Measurements from ENCODE around the gene OR10J5. TPM values are rescaled to one million over a fixed set of nuclear protein-coding genes. Genes with fewer than 3 reads are reported as not detected.

Gene OR10J5, protein sequence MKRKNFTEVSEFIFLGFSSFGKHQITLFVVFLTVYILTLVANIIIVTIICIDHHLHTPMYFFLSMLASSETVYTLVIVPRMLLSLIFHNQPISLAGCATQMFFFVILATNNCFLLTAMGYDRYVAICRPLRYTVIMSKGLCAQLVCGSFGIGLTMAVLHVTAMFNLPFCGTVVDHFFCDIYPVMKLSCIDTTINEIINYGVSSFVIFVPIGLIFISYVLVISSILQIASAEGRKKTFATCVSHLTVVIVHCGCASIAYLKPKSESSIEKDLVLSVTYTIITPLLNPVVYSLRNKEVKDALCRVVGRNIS
- not detected for polyA plus RNA-seq (2013, experiment 1 of 2)
- polyA plus RNA-seq (2013, experiment 2 of 2): not detected

DNA sequence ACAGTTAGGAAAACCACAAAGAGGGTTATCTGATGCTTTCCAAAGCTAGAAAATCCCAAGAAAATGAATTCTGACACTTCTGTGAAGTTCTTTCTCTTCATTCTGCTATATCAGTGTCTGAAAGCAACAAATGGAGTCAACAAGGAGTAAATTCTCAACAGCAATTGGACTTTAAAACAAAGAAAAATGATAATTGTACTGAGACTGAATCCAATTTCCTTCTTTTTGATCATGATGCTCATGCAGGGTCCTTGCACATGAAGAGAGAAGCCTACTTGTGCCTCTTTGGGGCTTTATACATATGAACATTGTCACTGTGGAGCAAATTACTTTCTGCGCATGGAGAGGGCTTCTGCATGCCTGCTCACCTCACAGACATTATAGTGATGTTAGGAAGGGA, at the start of gene OR10J5:
OR10J5 (minus strand) TSS at position 101 of the 400 bp plus-strand sequence; CDS start at position 101, 0 bp downstream.
- Histone ChIP-seq H3K27me3 (ENCODE audit: insufficient read depth, low read length) (no peaks in the 10 kb centered on the region), H3K4me3 (ENCODE audit: low read length) (no peak within 1 kb of the TSS), H3K4me1 (ENCODE audit: insufficient read depth, low read length) (no peaks in the 10 kb centered on the region), H3K9ac (ENCODE audit: low read depth, low read length) (no peak within 1 kb of the TSS), H3K27ac (ENCODE audit: low read depth, low read length) (no peak within 1 kb of the TSS), H3K9me3 (ENCODE audit: insufficient read depth, low read depth, low read length) (peaks cover 19% of the 10 kb centered on the region), H3K36me3 (ENCODE audit: insufficient read depth, low read length) (no peaks in the 10 kb centered on the region)
- 80% methylated on average over 1 of the region's 1 CpG for WGBS

DNA sequence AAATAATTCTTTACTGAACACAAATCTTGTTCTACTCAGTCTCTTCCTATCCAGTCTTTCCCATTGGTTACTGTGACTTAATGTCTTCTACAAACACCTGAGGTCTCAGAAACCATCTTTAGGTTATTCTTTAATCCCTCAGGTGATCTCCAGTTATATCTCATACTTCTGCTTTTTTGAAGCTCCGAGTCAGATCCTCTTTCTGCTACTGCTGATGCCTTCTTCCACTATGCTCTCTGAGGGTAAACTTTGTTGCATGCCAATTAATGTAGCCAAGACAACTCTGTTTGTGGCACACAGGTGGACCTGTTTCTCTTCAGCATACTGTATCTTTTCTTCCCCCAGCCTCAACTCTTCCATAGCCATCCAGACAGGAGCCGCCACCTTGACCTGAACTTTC, 48.7 kb upstream of the OR10J5 start:
- WGBS: 86% methylated on average over 2 of the region's 2 CpGs
- no peaks in the 10 kb centered on the region for H3K9me3 ChIP-seq (ENCODE audit: insufficient read depth, low read depth, low read length)

DNA sequence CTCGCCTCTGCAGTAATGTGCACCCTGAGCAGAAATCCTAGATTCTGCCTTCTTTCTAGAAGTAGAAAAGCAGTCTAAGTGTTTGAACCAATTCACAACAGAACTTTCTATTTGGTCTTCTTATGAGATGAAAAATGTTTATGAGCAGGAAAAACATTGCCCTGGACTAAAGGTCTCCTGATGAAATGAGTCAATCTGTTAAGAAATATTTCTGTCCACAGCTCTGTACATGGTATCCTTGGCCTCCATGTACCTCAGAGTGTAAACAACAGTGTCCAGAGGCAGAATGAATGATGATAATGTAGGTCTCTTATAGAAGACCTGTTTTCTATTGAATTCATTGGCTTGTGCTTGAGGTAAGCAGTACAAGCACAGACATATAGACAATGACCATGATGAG, 45.6 kb upstream of the OR10J5 start:
- 100% methylated on average over 1 of the region's 1 CpG for WGBS
- no peaks in the 10 kb centered on the region for H3K36me3 ChIP-seq (ENCODE audit: insufficient read depth, low read length)
- no peak overlapping the region for H3K27ac ChIP-seq (ENCODE audit: low read depth, low read length)
- H3K9ac ChIP-seq (ENCODE audit: low read depth, low read length): no peak overlapping the region
- H3K27me3 ChIP-seq (ENCODE audit: insufficient read depth, low read length): no peaks in the 10 kb centered on the region
- no peak overlapping the region for H3K4me3 ChIP-seq (ENCODE audit: low read length)
- no peaks in the 10 kb centered on the region for H3K4me1 ChIP-seq (ENCODE audit: insufficient read depth, low read length)
- H3K9me3 ChIP-seq (ENCODE audit: insufficient read depth, low read depth, low read length): peaks cover 3% of the 10 kb centered on the region

More for the DNA sequence above, 48.7 kb upstream of the OR10J5 start:
- H3K4me1 ChIP-seq (ENCODE audit: insufficient read depth, low read length): no peaks in the 10 kb centered on the region
- H3K36me3 ChIP-seq (ENCODE audit: insufficient read depth, low read length): no peaks in the 10 kb centered on the region
- H3K27me3 ChIP-seq (ENCODE audit: insufficient read depth, low read length): no peaks in the 10 kb centered on the region
- no peak overlapping the region for H3K9ac ChIP-seq (ENCODE audit: low read depth, low read length)
- no peak overlapping the region for H3K4me3 ChIP-seq (ENCODE audit: low read length)
- H3K27ac ChIP-seq (ENCODE audit: low read depth, low read length): no peak overlapping the region

DNA sequence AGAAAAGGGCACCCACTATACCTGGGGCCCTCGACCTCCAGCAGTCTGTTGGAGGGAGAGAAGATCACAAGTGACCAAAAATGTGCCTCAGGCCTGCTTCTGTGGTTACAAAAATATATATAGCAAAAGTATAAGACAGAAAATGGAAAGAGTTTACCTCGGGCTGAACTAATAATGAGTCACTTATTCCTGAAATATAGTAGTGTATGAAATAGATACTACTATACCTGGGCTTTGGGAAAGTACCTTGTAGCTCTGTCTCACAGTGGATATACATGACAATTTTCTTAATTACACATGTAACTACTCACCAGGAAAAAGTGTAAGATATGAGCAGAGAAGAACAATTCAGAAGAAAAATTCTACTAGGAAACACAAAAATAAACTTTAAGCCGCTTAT, 44.5 kb upstream of the OR10J5 start:
- Histone ChIP-seq H3K27me3 (ENCODE audit: insufficient read depth, low read length) (no peaks in the 10 kb centered on the region), H3K36me3 (ENCODE audit: insufficient read depth, low read length) (no peaks in the 10 kb centered on the region), H3K9me3 (ENCODE audit: insufficient read depth, low read depth, low read length) (peaks cover 4% of the 10 kb centered on the region), H3K27ac (ENCODE audit: low read depth, low read length) (no peak overlapping the region), H3K9ac (ENCODE audit: low read depth, low read length) (no peak overlapping the region), H3K4me3 (ENCODE audit: low read length) (no peak overlapping the region), H3K4me1 (ENCODE audit: insufficient read depth, low read length) (no peaks in the 10 kb centered on the region)
- 100% methylated on average over 1 of the region's 3 CpGs for WGBS

DNA sequence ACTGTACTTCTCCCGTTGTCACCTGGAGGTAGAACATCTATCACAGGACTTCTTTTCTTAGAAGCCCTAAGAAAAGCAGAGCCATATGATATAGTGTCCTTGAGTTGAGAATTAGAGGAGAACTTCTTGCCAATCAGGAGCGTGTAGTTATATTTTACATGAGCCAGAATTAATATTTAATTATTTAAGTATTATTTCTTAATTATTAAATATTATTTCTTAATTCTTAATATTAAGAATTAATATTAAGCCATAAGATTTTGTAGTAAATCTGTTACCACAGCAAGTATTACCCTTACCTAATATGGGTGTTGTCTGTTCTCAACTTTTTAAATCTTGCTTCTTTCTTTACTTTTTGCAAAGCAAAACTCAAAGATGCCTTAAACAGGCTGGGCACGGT, 41.6 kb upstream of the OR10J5 start:
- Histone ChIP-seq H3K36me3 (ENCODE audit: insufficient read depth, low read length) (no peaks in the 10 kb centered on the region), H3K9ac (ENCODE audit: low read depth, low read length) (no peak overlapping the region), H3K9me3 (ENCODE audit: insufficient read depth, low read depth, low read length) (peaks cover 10% of the 10 kb centered on the region), H3K4me3 (ENCODE audit: low read length) (no peak overlapping the region), H3K27ac (ENCODE audit: low read depth, low read length) (no peak overlapping the region), H3K4me1 (ENCODE audit: insufficient read depth, low read length) (no peaks in the 10 kb centered on the region), H3K27me3 (ENCODE audit: insufficient read depth, low read length) (no peaks in the 10 kb centered on the region)
- WGBS: 91% methylated on average over 2 of the region's 3 CpGs

DNA sequence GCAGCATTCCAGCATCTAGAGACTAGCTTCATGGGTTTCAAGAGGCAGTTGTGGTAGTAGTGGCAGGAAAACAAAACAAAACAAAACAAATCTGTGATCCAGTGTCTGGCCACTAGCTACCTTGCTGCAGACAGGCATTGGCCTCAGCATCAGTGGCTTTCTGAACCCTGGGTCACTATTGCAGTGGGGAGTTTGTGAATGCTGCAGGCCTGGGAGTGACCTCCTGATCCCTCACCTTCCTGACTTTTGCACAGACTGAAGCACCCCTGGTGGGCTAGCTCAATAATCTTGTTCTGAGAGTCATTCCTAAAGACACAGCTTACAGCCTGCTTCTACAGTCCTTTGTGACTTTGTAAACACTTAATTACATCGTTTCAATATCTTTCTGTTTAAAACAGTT, 26.9 kb upstream of the OR10J5 start:
- H3K9ac ChIP-seq (ENCODE audit: low read depth, low read length): no peak overlapping the region
- H3K27ac ChIP-seq (ENCODE audit: low read depth, low read length): no peak overlapping the region
- H3K9me3 ChIP-seq (ENCODE audit: insufficient read depth, low read depth, low read length): peaks cover 4% of the 10 kb centered on the region; the same call in 1 of the 2 replicates
- H3K4me1 ChIP-seq (ENCODE audit: insufficient read depth, low read length): no peaks in the 10 kb centered on the region
- H3K4me3 ChIP-seq (ENCODE audit: low read length): no peak overlapping the region
- 88% methylated on average over 1 of the region's 1 CpG for WGBS
- H3K36me3 ChIP-seq (ENCODE audit: insufficient read depth, low read length): no peaks in the 10 kb centered on the region
- H3K27me3 ChIP-seq (ENCODE audit: insufficient read depth, low read length): no peaks in the 10 kb centered on the region

DNA sequence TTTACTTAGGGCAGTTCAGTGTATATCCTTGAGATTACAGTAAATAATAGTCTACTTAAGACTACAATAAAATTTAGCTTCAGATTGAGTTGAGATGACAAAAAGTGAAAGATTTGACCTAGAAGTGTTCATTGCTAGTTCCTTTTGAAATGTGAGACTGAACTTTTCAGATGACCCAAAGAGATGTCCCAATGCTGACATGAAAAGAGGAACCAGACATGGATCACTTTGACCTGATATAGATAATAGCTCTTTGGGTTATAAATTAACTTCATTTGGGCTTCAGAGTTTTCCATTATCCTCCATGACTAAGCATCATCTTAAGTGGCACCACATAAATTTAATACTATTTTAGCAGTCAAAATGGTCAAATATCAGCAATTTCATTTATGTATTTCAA, 25.7 kb upstream of the OR10J5 start:
- H3K36me3 ChIP-seq (ENCODE audit: insufficient read depth, low read length): no peaks in the 10 kb centered on the region
- no peak overlapping the region for H3K9ac ChIP-seq (ENCODE audit: low read depth, low read length)
- peaks cover 4% of the 10 kb centered on the region; the same call in 1 of the 2 replicates for H3K9me3 ChIP-seq (ENCODE audit: insufficient read depth, low read depth, low read length)
- no peaks in the 10 kb centered on the region for H3K4me1 ChIP-seq (ENCODE audit: insufficient read depth, low read length)
- H3K27ac ChIP-seq (ENCODE audit: low read depth, low read length): no peak overlapping the region
- H3K4me3 ChIP-seq (ENCODE audit: low read length): no peak overlapping the region
- no peaks in the 10 kb centered on the region for H3K27me3 ChIP-seq (ENCODE audit: insufficient read depth, low read length)

DNA sequence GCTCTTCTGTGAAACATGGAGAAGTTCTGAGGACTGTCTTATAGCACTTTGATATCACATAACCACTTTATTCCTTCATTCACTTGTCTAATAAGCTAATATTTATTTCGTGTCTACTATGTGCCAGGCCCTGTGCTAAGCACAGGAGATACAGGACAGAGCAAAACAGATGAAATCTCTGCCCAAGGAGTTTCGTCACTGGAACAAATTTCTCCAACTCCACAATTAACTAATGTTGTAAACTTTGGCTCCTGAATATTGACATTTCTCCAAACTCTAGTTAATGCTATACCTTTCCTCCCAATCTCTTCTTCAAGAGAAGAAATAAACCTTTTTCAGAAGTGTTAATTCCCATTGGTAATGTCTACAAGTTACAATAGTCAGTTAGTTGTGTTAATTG, 24.8 kb upstream of the OR10J5 start:
- Histone ChIP-seq H3K4me3 (ENCODE audit: low read length) (no peak overlapping the region), H3K27me3 (ENCODE audit: insufficient read depth, low read length) (no peaks in the 10 kb centered on the region), H3K9ac (ENCODE audit: low read depth, low read length) (no peak overlapping the region), H3K27ac (ENCODE audit: low read depth, low read length) (no peak overlapping the region), H3K36me3 (ENCODE audit: insufficient read depth, low read length) (no peaks in the 10 kb centered on the region), H3K4me1 (ENCODE audit: insufficient read depth, low read length) (no peaks in the 10 kb centered on the region), H3K9me3 (ENCODE audit: insufficient read depth, low read depth, low read length) (peaks cover 4% of the 10 kb centered on the region; the same call in 1 of the 2 replicates)
- 93% methylated on average over 2 of the region's 2 CpGs for WGBS

DNA sequence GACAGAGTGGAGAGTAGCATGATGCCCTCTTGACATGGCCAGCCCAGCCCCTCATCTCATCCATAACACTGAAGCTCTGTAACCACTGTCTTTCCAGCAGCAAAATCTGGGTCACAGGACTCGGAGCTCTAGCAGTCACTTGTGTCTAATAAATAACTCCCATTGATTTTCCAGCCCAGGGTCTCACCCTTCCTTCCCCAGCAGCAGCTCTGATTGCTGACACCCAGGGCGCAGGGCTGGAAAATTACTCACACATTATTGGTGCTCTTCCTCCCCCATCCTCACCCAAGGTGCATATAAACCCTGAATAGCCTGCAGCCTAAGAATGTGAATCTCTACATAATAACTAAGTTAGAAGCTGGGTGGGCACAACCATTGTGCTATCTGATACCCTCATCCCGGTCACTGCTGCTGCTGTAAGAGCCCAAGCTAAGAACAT, 21.1 kb upstream of the OR10J5 start:
- no peaks in the 10 kb centered on the region for H3K9me3 ChIP-seq (ENCODE audit: insufficient read depth, low read depth, low read length)
- 58% methylated on average over 3 of the region's 3 CpGs for WGBS
- no peaks in the 10 kb centered on the region for H3K4me1 ChIP-seq (ENCODE audit: insufficient read depth, low read length)
- H3K27me3 ChIP-seq (ENCODE audit: insufficient read depth, low read length): no peaks in the 10 kb centered on the region
- no peak overlapping the region for H3K27ac ChIP-seq (ENCODE audit: low read depth, low read length)
- no peaks in the 10 kb centered on the region for H3K36me3 ChIP-seq (ENCODE audit: insufficient read depth, low read length)
- H3K9ac ChIP-seq (ENCODE audit: low read depth, low read length): no peak overlapping the region
- no peak overlapping the region for H3K4me3 ChIP-seq (ENCODE audit: low read length)

DNA sequence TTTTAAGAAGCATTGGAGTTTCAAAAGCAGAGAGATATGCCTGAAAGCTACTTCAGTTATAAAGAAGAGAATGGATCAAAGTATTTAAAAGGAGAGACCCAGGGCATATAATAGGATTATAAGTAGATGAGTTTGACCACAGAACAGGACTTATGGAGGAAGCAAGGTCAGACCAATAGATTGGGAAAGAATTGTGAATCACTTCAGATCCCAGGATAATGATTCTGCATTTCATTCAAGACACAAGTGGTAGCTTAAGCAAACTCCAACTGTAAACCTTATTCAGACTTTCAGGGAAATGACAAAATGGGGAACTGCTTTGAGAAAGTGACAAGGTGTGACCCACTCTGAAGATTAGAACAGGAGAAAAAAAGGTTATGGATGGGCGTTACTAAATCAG, 18.9 kb upstream of the OR10J5 start:
- H3K9me3 ChIP-seq (ENCODE audit: insufficient read depth, low read depth, low read length): no peaks in the 10 kb centered on the region
- H3K36me3 ChIP-seq (ENCODE audit: insufficient read depth, low read length): no peaks in the 10 kb centered on the region
- WGBS: 80% methylated on average over 1 of the region's 1 CpG

DNA sequence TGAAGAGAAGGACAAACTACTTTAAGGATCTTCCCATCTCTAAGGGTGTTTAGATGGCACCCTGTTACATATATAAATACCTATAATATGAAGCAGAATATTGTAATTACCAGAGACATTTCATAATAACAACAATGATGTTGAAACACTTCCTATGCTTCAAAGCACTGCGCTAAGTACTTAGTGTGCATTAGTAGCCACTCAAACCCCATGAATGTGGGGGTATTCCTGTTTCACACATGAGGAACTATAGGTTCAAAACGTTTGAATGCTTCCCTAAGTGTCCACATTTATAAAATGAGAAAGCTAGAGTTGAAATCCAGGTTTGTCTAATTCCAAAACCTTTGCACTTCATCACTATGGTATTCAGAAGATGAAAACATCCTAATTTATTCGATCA, 18.5 kb upstream of the OR10J5 start:
- H3K27me3 ChIP-seq (ENCODE audit: insufficient read depth, low read length): no peaks in the 10 kb centered on the region
- no peak overlapping the region for H3K4me3 ChIP-seq (ENCODE audit: low read length)
- no peak overlapping the region for H3K9ac ChIP-seq (ENCODE audit: low read depth, low read length)
- H3K9me3 ChIP-seq (ENCODE audit: insufficient read depth, low read depth, low read length): no peaks in the 10 kb centered on the region
- H3K36me3 ChIP-seq (ENCODE audit: insufficient read depth, low read length): no peaks in the 10 kb centered on the region
- WGBS: 66% methylated on average over 3 of the region's 3 CpGs
- no peaks in the 10 kb centered on the region for H3K4me1 ChIP-seq (ENCODE audit: insufficient read depth, low read length)
- no peak overlapping the region for H3K27ac ChIP-seq (ENCODE audit: low read depth, low read length)

More for the DNA sequence above, 18.9 kb upstream of the OR10J5 start:
- H3K27me3 ChIP-seq (ENCODE audit: insufficient read depth, low read length): no peaks in the 10 kb centered on the region
- H3K27ac ChIP-seq (ENCODE audit: low read depth, low read length): no peak overlapping the region
- H3K4me3 ChIP-seq (ENCODE audit: low read length): no peak overlapping the region
- no peak overlapping the region for H3K9ac ChIP-seq (ENCODE audit: low read depth, low read length)
- H3K4me1 ChIP-seq (ENCODE audit: insufficient read depth, low read length): no peaks in the 10 kb centered on the region

DNA sequence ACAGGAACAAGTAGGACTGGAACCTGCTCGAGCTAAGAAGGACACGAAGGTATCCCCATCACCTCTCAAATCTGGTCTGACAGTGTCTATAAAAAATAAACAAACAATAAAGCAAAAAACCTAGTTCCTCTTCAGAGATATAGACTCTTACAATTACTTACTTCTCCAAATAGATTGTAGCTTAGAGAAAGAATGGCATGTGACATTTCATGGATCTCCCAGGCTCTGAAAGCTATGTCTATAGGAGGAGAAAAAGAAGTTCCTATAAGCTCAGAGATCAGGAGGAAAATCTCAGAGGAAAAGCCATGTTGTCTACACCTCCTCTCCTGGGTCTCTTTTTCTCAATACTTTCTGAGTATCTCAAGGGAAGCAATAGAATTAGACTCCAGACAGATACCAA, 12.3 kb upstream of the OR10J5 start:
- Histone ChIP-seq H3K9me3 (ENCODE audit: insufficient read depth, low read depth, low read length) (no peaks in the 10 kb centered on the region), H3K27ac (ENCODE audit: low read depth, low read length) (no peak overlapping the region), H3K36me3 (ENCODE audit: insufficient read depth, low read length) (no peaks in the 10 kb centered on the region), H3K4me3 (ENCODE audit: low read length) (no peak overlapping the region), H3K9ac (ENCODE audit: low read depth, low read length) (no peak overlapping the region), H3K4me1 (ENCODE audit: insufficient read depth, low read length) (no peaks in the 10 kb centered on the region), H3K27me3 (ENCODE audit: insufficient read depth, low read length) (no peaks in the 10 kb centered on the region)
- WGBS: 100% methylated on average over 2 of the region's 2 CpGs
